ENCODE data around the gene TSPAN18.

TSPAN18 gene

GRCh38 chr11:44749189-44749588 is 22.4 kb downstream of the TSPAN18 start:
- no peak overlapping the region for H3K27ac ChIP-seq (ENCODE audit: low read length)
- no peaks in the 10 kb centered on the region for H3K9me3 ChIP-seq (replicated peaks; ENCODE audit: insufficient read depth, low read length)
- no peak overlapping the region for H3K9ac ChIP-seq (ENCODE audit: low read length)
- no peaks in the 10 kb centered on the region for H3F3A ChIP-seq (ENCODE audit: insufficient read depth, low read length)
- H3K27me3 ChIP-seq (replicated peaks; ENCODE audit: insufficient read depth, low read length) = no peaks in the 10 kb centered on the region
- no peak overlapping the region for H3K4me3 ChIP-seq (ENCODE audit: low read length)
- no peak overlapping the region for H2AFZ ChIP-seq (ENCODE audit: low read length)
- H3K79me2 ChIP-seq (ENCODE audit: low read length) = no peaks in the 10 kb centered on the region
- H3K9me2 ChIP-seq (replicated peaks; ENCODE audit: insufficient read depth, low read length) = no peaks in the 10 kb centered on the region
- H3K4me2 ChIP-seq (ENCODE audit: low read depth, low read length) = no peak overlapping the region
- no peaks in the 10 kb centered on the region for H3K36me3 ChIP-seq (replicated peaks; ENCODE audit: insufficient read depth, low read length)
- no peaks in the 10 kb centered on the region for H4K20me1 ChIP-seq (ENCODE audit: insufficient read depth, low read length)
- H3K4me1 ChIP-seq (ENCODE audit: low read length) = no peaks in the 10 kb centered on the region
- no peak for DNase-seq
- TF ChIP-seq EZH2phosphoT487 (IDR thresholded peaks at IDR 0.05; ENCODE audit: low read length) = no peak
- no peak for TF ChIP-seq CTCF (IDR thresholded peaks at IDR 0.05; ENCODE audit: low read length)
- no peak for TF ChIP-seq EZH2 (optimal IDR thresholded peaks at IDR 0.05; ENCODE audit: low read depth, low read length)

- no peak overlapping the region for H3K27ac ChIP-seq (ENCODE audit: low read length)
These were observed 24.0 kb downstream of the TSPAN18 start for GRCh38 chr11:44750551-44751465.

GRCh38 chr11:44752300-44752699 is 25.5 kb downstream of the TSPAN18 start:
- Histone ChIP-seq H3K4me2 (ENCODE audit: low read depth, low read length) (no peak overlapping the region), H3K4me1 (ENCODE audit: low read length) (no peaks in the 10 kb centered on the region), H3K27ac (ENCODE audit: low read length) (no peak overlapping the region), H2AFZ (ENCODE audit: low read length) (no peak overlapping the region), H3K79me2 (ENCODE audit: low read length) (no peaks in the 10 kb centered on the region), H3F3A (ENCODE audit: insufficient read depth, low read length) (no peaks in the 10 kb centered on the region), H3K36me3 (replicated peaks; ENCODE audit: insufficient read depth, low read length) (no peaks in the 10 kb centered on the region), H3K9ac (ENCODE audit: low read length) (no peak overlapping the region), H3K9me2 (replicated peaks; ENCODE audit: insufficient read depth, low read length) (no peaks in the 10 kb centered on the region), H3K9me3 (replicated peaks; ENCODE audit: insufficient read depth, low read length) (no peaks in the 10 kb centered on the region), H3K27me3 (replicated peaks; ENCODE audit: insufficient read depth, low read length) (no peaks in the 10 kb centered on the region), H3K4me3 (ENCODE audit: low read length) (no peak overlapping the region), H4K20me1 (ENCODE audit: insufficient read depth, low read length) (no peaks in the 10 kb centered on the region)
- no peak for DNase-seq
- TF ChIP-seq EZH2 (optimal IDR thresholded peaks at IDR 0.05; ENCODE audit: low read depth, low read length) (no peak), CTCF (IDR thresholded peaks at IDR 0.05; ENCODE audit: low read length) (no peak), EZH2phosphoT487 (IDR thresholded peaks at IDR 0.05; ENCODE audit: low read length) (no peak)

More at GRCh38 chr11:44750551-44751465, 24.0 kb downstream of the TSPAN18 start:
- Histone ChIP-seq H3F3A (ENCODE audit: insufficient read depth, low read length) (no peaks in the 10 kb centered on the region), H4K20me1 (ENCODE audit: insufficient read depth, low read length) (no peaks in the 10 kb centered on the region), H3K4me1 (ENCODE audit: low read length) (no peaks in the 10 kb centered on the region), H3K9ac (ENCODE audit: low read length) (no peak overlapping the region), H3K9me2 (replicated peaks; ENCODE audit: insufficient read depth, low read length) (no peaks in the 10 kb centered on the region), H3K27me3 (replicated peaks; ENCODE audit: insufficient read depth, low read length) (no peaks in the 10 kb centered on the region), H3K4me3 (ENCODE audit: low read length) (no peak overlapping the region), H3K36me3 (replicated peaks; ENCODE audit: insufficient read depth, low read length) (no peaks in the 10 kb centered on the region), H3K9me3 (replicated peaks; ENCODE audit: insufficient read depth, low read length) (no peaks in the 10 kb centered on the region), H2AFZ (ENCODE audit: low read length) (no peak overlapping the region), H3K79me2 (ENCODE audit: low read length) (no peaks in the 10 kb centered on the region), H3K4me2 (ENCODE audit: low read depth, low read length) (no peak overlapping the region)
- TF ChIP-seq EZH2phosphoT487 (IDR thresholded peaks at IDR 0.05; ENCODE audit: low read length) (no peak), EZH2 (optimal IDR thresholded peaks at IDR 0.05; ENCODE audit: low read depth, low read length) (no peak), CTCF (IDR thresholded peaks at IDR 0.05; ENCODE audit: low read length) (no peak)
- no peak for DNase-seq
